H1 (cell line): ENCODE measurements around the gene NPBWR2. TPM values are rescaled to one million over a fixed set of nuclear protein-coding genes. Genes with fewer than 3 reads are reported as not detected.

Experiments used
- CTCF ChIA-PET: fragments of 300-600 bp; sonication (Branson Sonifier 250); formaldehyde crosslinking; loops from one replicate; lab custom pipeline; 2021; ENCODE audit not compliant: partially characterized antibody; lab: Charles Lee
- POLR2A ChIA-PET: fragments of 300-600 bp; sonication (Branson Sonifier 250); formaldehyde crosslinking; loops from one replicate; lab custom pipeline; 2021; ENCODE audit warnings: inconsistent platforms; ENCODE audit not compliant: partially characterized antibody; lab: Charles Lee
- DNase-seq, 2 experiments: peaks; one replicate each; pipeline versions ENCODE4 v3.0.0 to v3.0.0-alpha.2; 2010 to 2022; ENCODE audit warnings: low spot score in 2 of 2, low read depth in 1 of 2, mixed read lengths in 1 of 2
- FAIRE-seq: peaks from 2 replicates; lab custom pipeline; 2011; peaks lifted over from hg19 to GRCh38; lab: Jason Lieb, UNC
- H2AFZ ChIP-seq: 2 replicates; pipeline ENCODE4 v1.8.1; 2012; ENCODE audit warnings: low read length, inconsistent platforms
- H2AK5ac ChIP-seq: 2 replicates; pipeline ENCODE4 v1.6.1; 2013; ENCODE audit warnings: low read depth, low read length
- H2BK120ac ChIP-seq: replicated peaks from 2 replicates; pipeline ENCODE3; 2013; ENCODE audit warnings: low read depth, low read length, inconsistent platforms
- H2BK12ac ChIP-seq: 2 replicates; pipeline ENCODE4 v1.6.1; 2013; ENCODE audit warnings: low read depth, low read length
- H2BK15ac ChIP-seq: 2 replicates; pipeline ENCODE4 v1.6.1; 2013; ENCODE audit warnings: low read length
- H2BK20ac ChIP-seq: 2 replicates; pipeline ENCODE4 v1.6.1; 2013; ENCODE audit warnings: low read length
- H2BK5ac ChIP-seq: 2 replicates; pipeline ENCODE4 v1.6.1; 2013; ENCODE audit warnings: low read depth, low read length
- H3K14ac ChIP-seq: 2 replicates; pipeline ENCODE4 v1.6.1; 2013; ENCODE audit warnings: inconsistent platforms; ENCODE audit not compliant: insufficient read length
- H3K18ac ChIP-seq: 2 replicates; pipeline ENCODE4 v1.6.1; 2013; ENCODE audit warnings: low read length; ENCODE audit errors: extremely low read depth
- H3K23ac ChIP-seq: 2 replicates; pipeline ENCODE4 v1.6.1; 2013; ENCODE audit warnings: inconsistent platforms; ENCODE audit not compliant: insufficient read length
- H3K23me2 ChIP-seq: 2 replicates; pipeline ENCODE4 v1.6.1; 2013; ENCODE audit warnings: low read depth, low read length
- H3K27ac ChIP-seq: 2 replicates; pipeline ENCODE4 v1.6.1; 2011; ENCODE audit warnings: low read depth, low read length, inconsistent platforms
- H3K27me3 ChIP-seq, 4 experiments: replicated peaks in 1 of 4; 1 replicate in 1 of 4; 2 replicates in 3 of 4; pipeline versions ENCODE4 v1.6.1 to v1.8.1; 2011 to 2013; ENCODE audit warnings: low read length in 3 of 4, mild to moderate bottlenecking in 3 of 4, inconsistent platforms in 2 of 4, mixed read lengths in 2 of 4, moderate library complexity in 1 of 4; ENCODE audit not compliant: control insufficient read depth in 3 of 4, insufficient read depth in 3 of 4; ENCODE audit errors: extremely low read depth in 1 of 4
- H3K36me3 ChIP-seq, 4 experiments: 2 replicates each; pipeline versions ENCODE4 v1.6.1 to v1.8.1; 2011 to 2013; ENCODE audit warnings: mild to moderate bottlenecking in 4 of 4, low read length in 3 of 4, moderate library complexity in 2 of 4, control low read depth in 1 of 4, inconsistent platforms in 1 of 4; ENCODE audit not compliant: insufficient read depth in 4 of 4, control insufficient read depth in 2 of 4
- H3K4ac ChIP-seq: replicated peaks from 2 replicates; pipeline ENCODE3; 2013; ENCODE audit warnings: low read length, low read depth, mixed read lengths, inconsistent platforms; ENCODE audit not compliant: insufficient read length
- H3K4me1 ChIP-seq, 4 experiments: replicated peaks in 1 of 4; 1 replicate in 1 of 4; 2 replicates in 3 of 4; pipeline versions ENCODE4 v1.6.1 to v1.8.1; 2011 to 2013; ENCODE audit warnings: low read length in 3 of 4, inconsistent platforms in 2 of 4, mixed read lengths in 1 of 4; ENCODE audit not compliant: insufficient read depth in 4 of 4, control insufficient read depth in 3 of 4
- H3K4me2 ChIP-seq, 2 experiments: 2 replicates each; pipeline versions ENCODE4 v1.6.1 to v1.8.1; 2011 to 2013; ENCODE audit warnings: low read depth in 2 of 2, low read length in 2 of 2, control low read depth in 1 of 2, inconsistent platforms in 1 of 2, mild to moderate bottlenecking in 1 of 2; ENCODE audit not compliant: insufficient read depth in 1 of 2
- H3K4me3 ChIP-seq, 4 experiments: fragments of 200-600, 300-600 bp in 1 of 4; sonication (generic), shearing (Covaris generic), sonication (Bioruptor Twin) in 1 of 4; 2 replicates each; pipeline versions ENCODE4 v1.5.1 to v1.8.1; 2011 to 2016; ENCODE audit warnings: low read length in 4 of 4, low read depth in 3 of 4, control low read depth in 2 of 4, inconsistent platforms in 2 of 4, mild to moderate bottlenecking in 2 of 4, mixed read lengths in 1 of 4, moderate library complexity in 1 of 4; ENCODE audit not compliant: insufficient read depth in 2 of 4; ENCODE audit errors: extremely low read depth in 1 of 4
- H3K56ac ChIP-seq: replicated peaks from 2 replicates; pipeline ENCODE3; 2013; ENCODE audit warnings: low read depth, mild to moderate bottlenecking, mixed read lengths, low read length, inconsistent platforms; ENCODE audit not compliant: insufficient read length
- H3K79me1 ChIP-seq: 2 replicates; pipeline ENCODE4 v1.6.1; 2013; ENCODE audit warnings: low read depth, low read length, control low read depth
- H3K79me2 ChIP-seq, 2 experiments: 2 replicates each; pipeline versions ENCODE4 v1.6.1 to v1.8.1; 2012 to 2013; ENCODE audit warnings: low read length in 2 of 2, mild to moderate bottlenecking in 2 of 2, inconsistent platforms in 1 of 2; ENCODE audit not compliant: insufficient read depth in 2 of 2, control insufficient read depth in 1 of 2
- H3K9ac ChIP-seq, 4 experiments: replicated peaks in 1 of 4; 1 replicate in 1 of 4; 2 replicates in 3 of 4; pipeline versions ENCODE4 v1.6.1 to v1.8.1; 2011 to 2013; ENCODE audit warnings: low read depth in 3 of 4, low read length in 3 of 4, control low read depth in 2 of 4, mild to moderate bottlenecking in 2 of 4, moderate library complexity in 2 of 4, inconsistent platforms in 1 of 4; ENCODE audit errors: extremely low read depth in 1 of 4
- H3K9me3 ChIP-seq, 2 experiments: 2 replicates each; pipeline versions ENCODE4 v1.6.1 to v1.8.1; 2012 to 2013; ENCODE audit warnings: mild to moderate bottlenecking in 2 of 2, moderate library complexity in 2 of 2, control low read depth in 1 of 2, inconsistent platforms in 1 of 2, low read depth in 1 of 2, low read length in 1 of 2, mixed read lengths in 1 of 2; ENCODE audit not compliant: insufficient read depth in 2 of 2
- H4K20me1 ChIP-seq, 2 experiments: replicated peaks in 1 of 2; 2 replicates each; pipeline versions ENCODE3 to v1.8.1; 2011 to 2013; ENCODE audit warnings: inconsistent platforms in 2 of 2, low read length in 2 of 2, mild to moderate bottlenecking in 1 of 2; ENCODE audit not compliant: insufficient read depth in 2 of 2, control insufficient read depth in 1 of 2
- H4K5ac ChIP-seq: 2 replicates; pipeline ENCODE4 v1.6.1; 2013; ENCODE audit warnings: low read length, low read depth, mixed read lengths, inconsistent platforms; ENCODE audit not compliant: insufficient read length
- H4K8ac ChIP-seq: 2 replicates; pipeline ENCODE4 v1.8.0; 2013; ENCODE audit warnings: mild to moderate bottlenecking, moderate library complexity, low read length, inconsistent platforms; ENCODE audit not compliant: insufficient read depth; ENCODE audit errors: extremely low read depth
- H4K91ac ChIP-seq: replicated peaks from 2 replicates; pipeline ENCODE3; 2013; ENCODE audit warnings: low read length, mixed read lengths, inconsistent platforms; ENCODE audit not compliant: insufficient read length
- ATF2 ChIP-seq: IDR thresholded peaks from 2 replicates; pipeline ENCODE4 v1.6.1; 2012; ENCODE audit warnings: low read length, inconsistent platforms
- CBX8 ChIP-seq: fragments of 300-800, 300-1000 bp; sonication (generic); IDR thresholded peaks from 2 replicates; pipeline ENCODE4 v1.7.1; 2016; ENCODE audit warnings: low read depth, low read length, borderline replicate concordance
- EP300 ChIP-seq, 2 experiments: IDR thresholded peaks; 1 replicate in 1 of 2; 2 replicates in 1 of 2; pipeline ENCODE4 v1.6.1; 2011 to 2012; ENCODE audit warnings: low read depth in 2 of 2, low read length in 2 of 2, mild to moderate bottlenecking in 2 of 2, borderline replicate concordance in 1 of 2, inconsistent platforms in 1 of 2, moderate library complexity in 1 of 2
- POLR2A ChIP-seq, 2 experiments: IDR thresholded peaks; 1 replicate in 1 of 2; 2 replicates in 1 of 2; pipeline ENCODE4 v1.6.1; 2011; ENCODE audit warnings: low read depth in 2 of 2, low read length in 2 of 2, mild to moderate bottlenecking in 2 of 2; ENCODE audit errors: control extremely low read depth in 1 of 2
- SIRT6 ChIP-seq: IDR thresholded peaks from one replicate; pipeline ENCODE4 v1.7.1; 2012; ENCODE audit warnings: low read length, inconsistent platforms
- TCF12 ChIP-seq: IDR thresholded peaks from 2 replicates; pipeline ENCODE4 v1.6.1; 2011; ENCODE audit warnings: low read depth, mild to moderate bottlenecking, low read length
- WGBS, 2 experiments: shearing (Covaris generic) in 1 of 2; methylation state at CpG; one replicate each; pipeline versions ENCODE4 v1.1.6 to v1.1.7; 2013 to 2015; ENCODE audit warnings: low lambda C conversion rate in 2 of 2, mixed read lengths in 2 of 2, inconsistent platforms in 1 of 2, low coverage in 1 of 2, missing lambda C conversion rate in 1 of 2; ENCODE audit not compliant: insufficient replicate concordance in 2 of 2, insufficient coverage in 1 of 2, insufficient read length in 1 of 2; ENCODE audit errors: extremely low coverage in 1 of 2, missing lambda C conversion rate in 1 of 2; 5-methylcytosine and 5-hydroxymethylcytosine counted together
- polyA plus RNA-seq, 7 experiments: library from polyadenylated mRNA; depleted of rRNA in 3 of 7; stranded (reverse) in 5 of 7; unstranded in 2 of 7; fragments of >200 nt in 5 of 7; fragments of 200-250 nt in 2 of 7; gene quantifications; 1 replicate in 5 of 7; 2 replicates in 1 of 7; 4 replicates in 1 of 7; pipeline versions ENCODE4 v1.2.1 to v1.2.3, GENCODE V29; 2011 to 2013; ENCODE audit warnings: missing spikeins in 2 of 7, mixed read lengths in 2 of 7
- total RNA-seq: library from RNA; stranded (reverse); fragmentation: NEBNext Ultra II Directional; extraction: Animal tissue kit (Norgen Biotek cat#: 25700); gene quantifications from 2 replicates; pipeline ENCODE4 v1.2.1, GENCODE V29; 2021

NPBWR2 gene
- total and polyA plus RNA-seq, 2 of the 8 experiments (the other 6 are each of a cell fraction or from before 2014, with no cell fraction given) = not detected

DNA sequence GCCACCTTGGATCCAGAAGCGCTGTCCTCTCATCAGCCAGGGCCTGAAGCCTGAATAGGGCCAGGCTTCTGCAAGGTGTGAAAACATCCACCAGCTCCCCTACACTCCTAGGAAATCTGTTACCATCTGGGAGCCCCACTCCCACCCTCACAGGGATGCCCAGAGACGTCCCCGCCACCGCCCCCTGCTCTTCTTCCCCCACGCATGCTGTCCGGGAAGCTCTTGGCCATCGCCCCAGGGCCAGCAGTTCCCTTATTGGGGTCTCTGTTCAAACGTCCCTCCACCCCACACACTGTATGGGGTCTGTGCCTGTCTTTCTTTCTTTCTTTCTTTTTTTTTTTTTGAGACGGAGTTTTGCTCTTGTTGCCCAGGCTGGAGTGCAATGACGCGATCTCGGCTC, 31.8 kb downstream of the NPBWR2 start:
- FAIRE-seq (no peak), DNase-seq (no peak)
- Histone ChIP-seq H3K56ac (no peak overlapping the region), H3K9me3 (no peaks in the 10 kb centered on the region), H3K27ac (no peak overlapping the region), H4K91ac (no peak overlapping the region), H3K27me3 (peaks cover 0 to 6% (median 5%) of the 10 kb centered on the region in 4 experiments; a peak in 3 of 7 replicates), H3K9ac (no peak overlapping the region), H2BK12ac (no peak overlapping the region), H2BK20ac (no peak overlapping the region), H2AFZ (no peak overlapping the region), H3K23me2 (peaks cover 11% of the 10 kb centered on the region; the same call in 1 of the 2 replicates), H3K4me3 (no peak overlapping the region), H4K5ac (no peak overlapping the region), H2AK5ac (no peak overlapping the region), H2BK5ac (no peak overlapping the region), H2BK15ac (no peak overlapping the region), H4K20me1 (peaks cover 0 to 5% of the 10 kb centered on the region in 2 experiments), H3K4me1 (peaks cover 0 to 17% (median 9%) of the 10 kb centered on the region in 4 experiments; a peak in 5 of 7 replicates), H3K4ac (no peak overlapping the region), H3K79me1 (0 out of 2 replicates have a peak, but pooled peaks cover 3% of the 10 kb centered on the region), H3K4me2 (no peak overlapping the region), H2BK120ac (no peak overlapping the region), H4K8ac (no peak overlapping the region), H3K79me2 (no peaks in the 10 kb centered on the region), H3K23ac (no peak overlapping the region), H3K14ac (no peak overlapping the region), H3K18ac (no peak overlapping the region), H3K36me3 (peaks cover 0 to 8% (median 3%) of the 10 kb centered on the region in 4 experiments; a peak in 3 of 8 replicates)
- CTCF ChIA-PET = interaction anchor here (0.6 to 13.0 kb wide), 4 partner anchors 11 to 880 kb away, joined by 3 to 144 read pairs (median 72); partner anchors contain the start of genes SOX18 and TCEA2
- WGBS, 2 experiments = 75% methylated on average over 8 of the region's 12 CpGs; no CpG with 5 or more reads in 1 of the 2 experiments
- POLR2A ChIA-PET = no interaction called here
- TF ChIP-seq SIRT6 (no peak), EP300 (IDR thresholded peaks at IDR 0.05; ENCODE audit: borderline replicate concordance in 1 of 2, low read depth in 2 of 2, low read length in 2 of 2) (no peak), POLR2A (IDR thresholded peaks at IDR 0.05; ENCODE audit: control extremely low read depth in 1 of 2, low read depth in 2 of 2, low read length in 2 of 2) (no peak), TCF12 (no peak), CBX8 (no peak), ATF2 (no peak)
